ENCODE measurements around the gene OGT.

GRCh38 chrX:71541210-71542022 lies 8.5 kb downstream of the OGT start:
- TF ChIP-seq CTCF (IDR thresholded peaks at IDR 0.05; ENCODE audit: insufficient read depth, low read length), result no peak
- TF ChIP-seq GABPA (IDR thresholded peaks at IDR 0.05; ENCODE audit: low read depth), result no peak
- no peak for TF ChIP-seq REST (IDR thresholded peaks at IDR 0.05; ENCODE audit: insufficient replicate concordance, low read depth)
- no peak for TF ChIP-seq POLR2AphosphoS5 (IDR thresholded peaks at IDR 0.05; ENCODE audit: low read depth)

Data from HL-60 (cell line).